SK-N-MC (cell line): ENCODE measurements around the gene SLC35F4.

ENCODE experiments used
- EZH2 ChIP-seq: fragments of 200-600 bp; sonication (generic); IDR thresholded peaks from one replicate; pipeline ENCODE4 v1.6.1; 2017; ENCODE audit warnings: antibody characterized with exemption
- POLR2AphosphoS5 ChIP-seq: IDR thresholded peaks from 2 replicates; pipeline ENCODE4 v1.6.1; 2012; ENCODE audit warnings: mild to moderate bottlenecking, low read depth, low read length, borderline replicate concordance

DNA sequence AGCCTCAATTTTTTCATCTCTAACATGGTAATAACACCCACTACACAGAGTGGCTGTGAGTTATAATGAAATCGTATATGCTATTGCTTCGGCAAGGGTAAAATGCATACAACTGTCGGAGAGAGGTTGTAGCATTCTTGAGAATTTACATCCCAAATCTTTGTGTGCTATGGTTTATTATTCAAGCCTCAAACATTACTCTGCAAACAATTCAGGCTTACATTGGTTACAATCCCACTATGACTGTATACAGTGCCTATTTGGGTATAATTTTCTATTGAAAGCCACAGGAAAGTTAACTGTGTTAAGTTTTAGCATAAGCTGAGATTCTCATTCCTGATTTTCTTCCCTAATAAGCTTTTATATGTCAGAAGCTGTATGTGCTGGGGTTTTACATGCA, 20.6 kb downstream of the SLC35F4 start:
- no peak for TF ChIP-seq EZH2
- TF ChIP-seq POLR2AphosphoS5 = no peak
